Breast epithelium (tissue), 3 donors: ENCODE measurements around the gene APOE.

ENCODE experiments used
- POLR2A ChIP-seq: fragments of 450-650 bp; IDR thresholded peaks from one replicate; pipeline ENCODE4 v1.6.1; 2016; ENCODE audit warnings: antibody characterized with exemption, mild to moderate bottlenecking, moderate library complexity
- TF ChIP-seq, protein P1 (sequence below), 3 donors: fragments of 450-650 bp; IDR thresholded peaks; one replicate each; pipeline ENCODE4 v1.5.1; 2016 to 2017; ENCODE audit warnings: antibody characterized with exemption in 3 of 3, mild to moderate bottlenecking in 3 of 3, moderate library complexity in 3 of 3

DNA sequence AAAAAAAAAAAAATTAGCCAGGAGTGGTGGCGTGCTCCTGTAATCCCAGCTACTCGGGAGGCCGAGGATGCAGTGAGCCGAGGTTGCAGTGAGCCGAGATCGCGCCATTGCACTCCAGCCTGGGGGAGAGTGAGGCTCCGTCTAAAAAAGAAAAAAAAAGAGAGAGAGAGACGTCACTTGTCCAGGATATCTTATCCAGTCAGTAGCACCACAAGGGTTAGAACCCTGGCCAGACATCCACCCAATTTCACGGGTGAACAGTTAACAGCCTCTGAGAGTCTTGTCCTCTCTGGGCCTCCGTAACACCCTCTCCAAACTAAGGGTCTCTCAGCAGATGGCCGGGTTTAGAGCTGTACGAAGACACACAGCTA is 48.7 kb downstream of the APOE start:
- TF ChIP-seq, protein P1, sequence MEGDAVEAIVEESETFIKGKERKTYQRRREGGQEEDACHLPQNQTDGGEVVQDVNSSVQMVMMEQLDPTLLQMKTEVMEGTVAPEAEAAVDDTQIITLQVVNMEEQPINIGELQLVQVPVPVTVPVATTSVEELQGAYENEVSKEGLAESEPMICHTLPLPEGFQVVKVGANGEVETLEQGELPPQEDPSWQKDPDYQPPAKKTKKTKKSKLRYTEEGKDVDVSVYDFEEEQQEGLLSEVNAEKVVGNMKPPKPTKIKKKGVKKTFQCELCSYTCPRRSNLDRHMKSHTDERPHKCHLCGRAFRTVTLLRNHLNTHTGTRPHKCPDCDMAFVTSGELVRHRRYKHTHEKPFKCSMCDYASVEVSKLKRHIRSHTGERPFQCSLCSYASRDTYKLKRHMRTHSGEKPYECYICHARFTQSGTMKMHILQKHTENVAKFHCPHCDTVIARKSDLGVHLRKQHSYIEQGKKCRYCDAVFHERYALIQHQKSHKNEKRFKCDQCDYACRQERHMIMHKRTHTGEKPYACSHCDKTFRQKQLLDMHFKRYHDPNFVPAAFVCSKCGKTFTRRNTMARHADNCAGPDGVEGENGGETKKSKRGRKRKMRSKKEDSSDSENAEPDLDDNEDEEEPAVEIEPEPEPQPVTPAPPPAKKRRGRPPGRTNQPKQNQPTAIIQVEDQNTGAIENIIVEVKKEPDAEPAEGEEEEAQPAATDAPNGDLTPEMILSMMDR (IDR thresholded peaks at IDR 0.05) = no peak
- no peak for TF ChIP-seq POLR2A
